Natural killer cell (primary cell): ENCODE measurements around the gene HAPLN2. TPM values are rescaled to one million over a fixed set of nuclear protein-coding genes. Genes with fewer than 3 reads are reported as not detected.

Source experiments
- ATAC-seq, 3 donors: fragments of 150-1000 bp in 2 of 3; fragments of 200-7000 bp in 1 of 3; cut with Tn5 transposase; 1 replicate in 1 of 3; 2 replicates in 2 of 3; pipeline ENCODE4 v1.10.0; 2021; ENCODE audit warnings: mild to moderate bottlenecking in 2 of 3, moderate library complexity in 2 of 3
- DNase-seq, 2 donors: peaks; one replicate each; pipeline versions ENCODE4 v3.0.0 to v3.0.0-alpha.2; 2013 to 2021; ENCODE audit warnings: mixed read lengths in 1 of 2
- H3K27ac ChIP-seq: one replicate; pipeline ENCODE4 v1.5.1; 2013; ENCODE audit warnings: mild to moderate bottlenecking, low read length
- H3K27me3 ChIP-seq: one replicate; pipeline ENCODE4 v1.6.1; 2013; ENCODE audit warnings: low read length; ENCODE audit not compliant: control insufficient read depth, insufficient read depth
- H3K36me3 ChIP-seq: one replicate; pipeline ENCODE4 v1.6.1; 2013; ENCODE audit warnings: low read length; ENCODE audit not compliant: control insufficient read depth, insufficient read depth
- H3K4me1 ChIP-seq: one replicate; pipeline ENCODE4 v1.6.1; 2013; ENCODE audit warnings: low read length; ENCODE audit not compliant: control insufficient read depth, insufficient read depth
- H3K4me3 ChIP-seq: one replicate; pipeline ENCODE4 v1.5.1; 2013; ENCODE audit warnings: low read length
- H3K9me3 ChIP-seq: one replicate; pipeline ENCODE4 v1.6.1; 2013; ENCODE audit warnings: low read length; ENCODE audit not compliant: control insufficient read depth, insufficient read depth
- H3K27ac Mint-ChIP-seq, 2 donors: one replicate each; pipeline ENCODE4 v1.8.0; 2022; ENCODE audit warnings: mild to moderate bottlenecking in 2 of 2, mixed read lengths in 2 of 2, moderate library complexity in 1 of 2
- H3K27me3 Mint-ChIP-seq, 2 donors: one replicate each; pipeline ENCODE4 v1.8.0; 2022; ENCODE audit warnings: low read depth in 2 of 2, mixed read lengths in 2 of 2
- H3K36me3 Mint-ChIP-seq: one replicate; pipeline ENCODE4 v1.8.0; 2022; ENCODE audit warnings: mixed read lengths
- H3K4me1 Mint-ChIP-seq, 2 donors: one replicate each; pipeline ENCODE4 v1.8.0; 2022; ENCODE audit warnings: mixed read lengths in 2 of 2
- H3K4me3 Mint-ChIP-seq: one replicate; pipeline ENCODE4 v1.8.0; 2022; ENCODE audit warnings: mild to moderate bottlenecking, moderate library complexity, mixed read lengths
- H3K9me3 Mint-ChIP-seq, 2 donors: one replicate each; pipeline ENCODE4 v1.8.0; 2022; ENCODE audit warnings: mixed read lengths in 2 of 2
- CTCF ChIP-seq: fragments of 200-600 bp; IDR thresholded peaks from one replicate; pipeline ENCODE4 v1.8.0; 2022; ENCODE audit warnings: antibody characterized with exemption
- WGBS: methylation state at CpG from one replicate; pipeline ENCODE4 v1.1.7; 2013; ENCODE audit warnings: missing lambda C conversion rate; ENCODE audit not compliant: insufficient coverage; 5-methylcytosine and 5-hydroxymethylcytosine counted together
- intact Hi-C: fragments of 100-400 bp; cut with micrococcal nuclease; formaldehyde crosslinking; loops from one replicate; pipeline ENCODE4 v1.14.2; 2022
- total RNA-seq, 4 donors: library from RNA; stranded (reverse); fragments of 120-200 nt in 1 of 4; gene quantifications; one replicate each; pipeline versions ENCODE4 v1.2.3 to v1.2.4, GENCODE V29; 2013 to 2022

Gene HAPLN2
- total RNA-seq, 3 donors from 2014 or later (not counting 1 experiment from before 2014, with no cell fraction given), result not detected

- Mint-ChIP-seq H3K4me1 (peaks cover 14 to 20% of the 10 kb centered on the region in 2 donors), H3K27me3 (no peaks in the 10 kb centered on the region), H3K4me3 (peak overlapping the region; percentile 81), H3K36me3 (no peaks in the 10 kb centered on the region), H3K27ac (peak overlapping the region; percentile 82 to 87), H3K9me3 (no peaks in the 10 kb centered on the region)
- H3K27ac ChIP-seq, result peak overlapping the region; percentile 71
- peak in 1 of 3 donors; percentile 5 for ATAC-seq
- WGBS, result 31% methylated on average over 6 of the region's 6 CpGs
- peaks cover 7% of the 10 kb centered on the region for H3K36me3 ChIP-seq
- no peak for DNase-seq
- H3K27me3 ChIP-seq, result no peaks in the 10 kb centered on the region
- H3K9me3 ChIP-seq, result no peaks in the 10 kb centered on the region
- TF ChIP-seq CTCF, result no peak
- H3K4me3 ChIP-seq, result peak overlapping the region; percentile 57
- intact Hi-C loops, result loop anchor here (1.0 kb wide), 1 partner anchor 10 kb away; the partner anchor contains the start of gene GPATCH4
- H3K4me1 ChIP-seq, result peaks cover 16% of the 10 kb centered on the region
These were observed 28.1 kb upstream of the HAPLN2 start for GRCh38 chr1:156591181-156591431.

DNA sequence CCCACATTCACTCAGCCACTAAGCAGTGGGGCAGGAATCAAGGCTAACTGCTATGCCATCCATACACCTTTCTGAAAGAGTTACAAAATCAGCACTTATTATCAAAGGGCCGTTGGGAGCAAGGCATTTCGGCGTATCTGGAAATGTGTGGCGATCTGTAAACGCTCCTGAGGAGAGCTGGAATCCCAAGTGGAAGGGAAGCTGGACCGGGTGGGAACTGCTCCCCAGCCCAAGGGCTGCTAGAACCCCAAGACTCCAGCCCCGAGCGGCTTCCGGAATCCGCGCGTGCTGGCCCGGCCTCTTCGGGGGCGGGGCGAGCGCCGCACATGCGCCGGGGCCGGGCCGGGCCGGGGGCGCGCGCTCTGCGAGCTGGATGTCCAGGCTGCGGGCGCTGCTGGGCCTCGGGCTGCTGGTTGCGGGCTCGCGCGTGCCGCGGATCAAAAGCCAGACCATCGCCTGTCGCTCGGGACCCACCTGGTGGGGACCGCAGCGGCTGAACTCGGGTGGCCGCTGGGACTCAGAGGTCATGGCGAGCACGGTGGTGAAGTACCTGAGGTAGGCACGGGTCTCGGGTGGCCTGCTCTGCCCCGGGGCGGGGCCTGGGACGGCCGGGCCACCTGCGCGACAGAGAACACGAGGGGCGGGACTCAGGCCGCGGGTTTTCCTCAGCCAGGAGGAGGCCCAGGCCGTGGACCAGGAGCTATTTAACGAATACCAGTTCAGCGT lies 27.6 kb upstream of the HAPLN2 start, which contains the start of gene NAXE:
TSS of gene NAXE (plus strand) at position 345 of the 726 bp plus-strand sequence. CDS start at position 374, 29 bp downstream.
- Histone ChIP-seq H3K9me3 (no peaks in the 10 kb centered on the region), H3K36me3 (peaks cover 7% of the 10 kb centered on the region), H3K27me3 (no peaks in the 10 kb centered on the region), H3K4me1 (peaks cover 16% of the 10 kb centered on the region), H3K4me3 (peak within 1 kb of the TSS; percentile 57), H3K27ac (peak within 1 kb of the TSS; percentile 71)
- under 1% methylated on average over 60 of the region's 60 CpGs for WGBS
- peaks cover 14 to 20% of the 10 kb centered on the region in 2 donors for H3K4me1 Mint-ChIP-seq
- H3K4me3 Mint-ChIP-seq, result peak within 1 kb of the TSS; percentile 85
- peak within 1 kb of the TSS; percentile 82 to 87 for H3K27ac Mint-ChIP-seq
- TF ChIP-seq CTCF, result no peak
- intact Hi-C loops, result loop anchor here (1.0 kb wide), 1 partner anchor 10 kb away; the partner anchor contains the start of gene GPATCH4
- H3K27me3 Mint-ChIP-seq, result no peaks in the 10 kb centered on the region
- no peaks in the 10 kb centered on the region for H3K9me3 Mint-ChIP-seq
- DNase-seq (peak; percentile 71 to 85), ATAC-seq (peak; percentile 95 to 98 (median 97))
- H3K36me3 Mint-ChIP-seq, result no peaks in the 10 kb centered on the region

DNA sequence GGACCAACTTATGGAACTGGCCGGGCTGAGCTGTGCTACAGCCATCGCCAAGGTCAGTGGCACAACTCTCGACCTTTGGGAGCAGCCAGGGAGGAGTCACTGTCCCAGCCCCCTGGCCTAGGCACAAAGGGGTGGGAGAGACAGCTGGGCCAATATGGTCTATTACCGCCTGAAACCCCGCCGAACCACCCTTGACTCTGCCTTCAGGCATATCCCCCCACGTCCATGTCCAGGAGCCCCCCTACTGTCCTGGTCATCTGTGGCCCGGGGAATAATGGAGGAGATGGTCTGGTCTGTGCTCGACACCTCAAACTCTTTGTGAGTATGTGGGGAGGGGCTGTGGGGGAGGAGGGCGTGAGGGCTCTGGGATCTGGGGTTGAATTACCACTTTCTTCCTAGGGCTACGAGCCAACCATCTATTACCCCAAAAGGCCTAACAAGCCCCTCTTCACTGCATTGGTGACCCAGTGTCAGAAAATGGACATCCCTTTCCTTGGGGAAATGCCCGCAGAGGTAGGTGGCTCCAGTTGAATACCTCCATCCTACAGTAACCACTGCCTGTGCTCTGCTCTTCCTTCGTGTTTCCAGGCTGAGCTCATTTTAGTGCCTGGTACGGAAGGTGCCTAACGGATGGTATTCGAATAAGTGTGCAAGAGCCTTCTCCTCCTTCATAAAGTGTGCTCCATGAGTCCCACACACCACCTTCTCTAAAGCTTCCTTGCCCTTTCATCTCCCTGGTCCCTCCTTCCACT lies 26.9 kb upstream of the HAPLN2 start:
- ATAC-seq, result no peak
- peak overlapping the region; percentile 85 for H3K4me3 Mint-ChIP-seq
- no peak for DNase-seq
- no peaks in the 10 kb centered on the region for H3K27me3 ChIP-seq
- WGBS, result 64% methylated on average over 11 of the region's 16 CpGs
- peak overlapping the region; percentile 57 for H3K4me3 ChIP-seq
- H3K4me1 Mint-ChIP-seq, result peaks cover 14 to 20% of the 10 kb centered on the region in 2 donors
- H3K27ac ChIP-seq, result peak overlapping the region; percentile 59
- no peak for TF ChIP-seq CTCF
- H3K36me3 Mint-ChIP-seq, result no peaks in the 10 kb centered on the region
- peak overlapping the region; percentile 82 to 87 for H3K27ac Mint-ChIP-seq
- H3K9me3 Mint-ChIP-seq, result no peaks in the 10 kb centered on the region
- H3K27me3 Mint-ChIP-seq, result no peaks in the 10 kb centered on the region
- no peaks in the 10 kb centered on the region for H3K9me3 ChIP-seq
- peaks cover 16% of the 10 kb centered on the region for H3K4me1 ChIP-seq
- H3K36me3 ChIP-seq, result peaks cover 10% of the 10 kb centered on the region
- intact Hi-C loops, result no loop called here
